PFSK-1 (cell line): ENCODE measurements around the gene KIAA1328.

Source experiments
- FOXP2 ChIP-seq: optimal IDR thresholded peaks from 2 replicates; pipeline ENCODE3; 2011; ENCODE audit warnings: borderline replicate concordance, control low read depth, inconsistent platforms; ENCODE audit not compliant: insufficient read depth; ENCODE audit errors: extremely low read length, extremely low read depth
- POLR2AphosphoS5 ChIP-seq: IDR thresholded peaks from 2 replicates; pipeline ENCODE4 v1.6.1; 2012; ENCODE audit warnings: low read depth, mild to moderate bottlenecking, control low read depth, low read length, moderate library complexity
- SIN3A ChIP-seq: IDR thresholded peaks from 2 replicates; pipeline ENCODE4 v1.6.1; 2012; ENCODE audit warnings: mild to moderate bottlenecking, low read length, moderate library complexity, borderline replicate concordance; ENCODE audit not compliant: insufficient read depth
- TAF1 ChIP-seq: IDR thresholded peaks from 2 replicates; pipeline ENCODE4 v1.6.1; 2012; ENCODE audit warnings: low read length, control low read depth, borderline replicate concordance; ENCODE audit not compliant: insufficient read depth
- TF ChIP-seq, protein P1 (sequence below), 2 experiments: IDR thresholded peaks; 2 replicates each; pipeline versions ENCODE4 v1.6.1 to v1.8.0; 2011 to 2012; ENCODE audit warnings: low read depth in 2 of 2, low read length in 2 of 2, control low read depth in 1 of 2, inconsistent platforms in 1 of 2, mild to moderate bottlenecking in 1 of 2, moderate library complexity in 1 of 2; ENCODE audit not compliant: insufficient read depth in 1 of 2

The KIAA1328 gene

DNA sequence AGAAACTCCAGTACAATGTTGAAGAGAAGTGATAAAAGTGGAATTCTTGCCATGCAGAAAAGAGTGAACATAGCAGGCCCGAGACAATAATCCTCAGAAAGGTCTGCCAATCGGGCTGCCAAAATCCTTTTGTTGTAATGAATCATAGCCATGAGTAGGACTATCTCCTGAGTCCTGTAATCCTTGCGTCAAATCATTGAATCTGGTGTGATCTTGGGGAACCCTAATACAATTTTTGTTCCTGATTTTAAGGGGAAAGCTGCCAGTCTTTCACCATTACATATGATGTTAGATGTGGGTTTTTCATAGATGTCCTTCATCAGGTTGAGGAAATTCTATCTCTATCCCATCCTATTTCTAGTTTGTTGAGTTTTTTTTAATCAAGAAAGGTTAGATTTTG is 2.4 kb upstream of the KIAA1328 start:
- TF ChIP-seq SIN3A: no peak
- TF ChIP-seq, protein P1, sequence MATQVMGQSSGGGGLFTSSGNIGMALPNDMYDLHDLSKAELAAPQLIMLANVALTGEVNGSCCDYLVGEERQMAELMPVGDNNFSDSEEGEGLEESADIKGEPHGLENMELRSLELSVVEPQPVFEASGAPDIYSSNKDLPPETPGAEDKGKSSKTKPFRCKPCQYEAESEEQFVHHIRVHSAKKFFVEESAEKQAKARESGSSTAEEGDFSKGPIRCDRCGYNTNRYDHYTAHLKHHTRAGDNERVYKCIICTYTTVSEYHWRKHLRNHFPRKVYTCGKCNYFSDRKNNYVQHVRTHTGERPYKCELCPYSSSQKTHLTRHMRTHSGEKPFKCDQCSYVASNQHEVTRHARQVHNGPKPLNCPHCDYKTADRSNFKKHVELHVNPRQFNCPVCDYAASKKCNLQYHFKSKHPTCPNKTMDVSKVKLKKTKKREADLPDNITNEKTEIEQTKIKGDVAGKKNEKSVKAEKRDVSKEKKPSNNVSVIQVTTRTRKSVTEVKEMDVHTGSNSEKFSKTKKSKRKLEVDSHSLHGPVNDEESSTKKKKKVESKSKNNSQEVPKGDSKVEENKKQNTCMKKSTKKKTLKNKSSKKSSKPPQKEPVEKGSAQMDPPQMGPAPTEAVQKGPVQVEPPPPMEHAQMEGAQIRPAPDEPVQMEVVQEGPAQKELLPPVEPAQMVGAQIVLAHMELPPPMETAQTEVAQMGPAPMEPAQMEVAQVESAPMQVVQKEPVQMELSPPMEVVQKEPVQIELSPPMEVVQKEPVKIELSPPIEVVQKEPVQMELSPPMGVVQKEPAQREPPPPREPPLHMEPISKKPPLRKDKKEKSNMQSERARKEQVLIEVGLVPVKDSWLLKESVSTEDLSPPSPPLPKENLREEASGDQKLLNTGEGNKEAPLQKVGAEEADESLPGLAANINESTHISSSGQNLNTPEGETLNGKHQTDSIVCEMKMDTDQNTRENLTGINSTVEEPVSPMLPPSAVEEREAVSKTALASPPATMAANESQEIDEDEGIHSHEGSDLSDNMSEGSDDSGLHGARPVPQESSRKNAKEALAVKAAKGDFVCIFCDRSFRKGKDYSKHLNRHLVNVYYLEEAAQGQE (IDR thresholded peaks at IDR 0.05; ENCODE audit: insufficient read depth in 1 of 2, low read depth in 2 of 2, low read length in 2 of 2): no peak
- no peak for TF ChIP-seq TAF1
- no peak for TF ChIP-seq POLR2AphosphoS5
- TF ChIP-seq FOXP2: no peak

DNA sequence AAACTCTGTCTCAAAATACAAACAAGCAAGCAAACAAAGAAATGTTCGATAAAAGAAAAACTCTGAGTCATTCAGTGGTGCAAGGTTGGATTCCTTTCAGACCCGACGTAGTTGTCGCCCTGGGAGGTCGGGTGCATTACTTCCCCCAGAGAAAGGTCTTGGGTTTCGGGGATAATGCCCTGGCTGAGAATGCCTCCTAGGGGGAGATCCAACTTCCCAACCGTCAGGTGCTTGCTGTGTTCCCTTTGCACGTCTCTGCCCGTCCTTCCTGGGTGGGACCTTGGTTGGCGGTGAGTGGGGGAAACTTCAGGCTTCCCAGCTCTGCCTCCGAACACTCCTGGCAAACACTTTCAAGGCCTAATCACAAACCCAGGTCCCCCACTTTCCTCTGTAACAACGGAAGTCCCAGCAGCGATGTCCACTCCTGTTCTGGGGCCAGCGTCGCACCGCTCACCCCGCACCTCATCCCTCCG is 734 bp upstream of the KIAA1328 start:
- TF ChIP-seq, protein P1 (IDR thresholded peaks at IDR 0.05; ENCODE audit: insufficient read depth in 1 of 2, low read depth in 2 of 2, low read length in 2 of 2): no peak
- TF ChIP-seq FOXP2: no peak
- no peak for TF ChIP-seq SIN3A
- TF ChIP-seq POLR2AphosphoS5: no peak
- no peak for TF ChIP-seq TAF1

DNA sequence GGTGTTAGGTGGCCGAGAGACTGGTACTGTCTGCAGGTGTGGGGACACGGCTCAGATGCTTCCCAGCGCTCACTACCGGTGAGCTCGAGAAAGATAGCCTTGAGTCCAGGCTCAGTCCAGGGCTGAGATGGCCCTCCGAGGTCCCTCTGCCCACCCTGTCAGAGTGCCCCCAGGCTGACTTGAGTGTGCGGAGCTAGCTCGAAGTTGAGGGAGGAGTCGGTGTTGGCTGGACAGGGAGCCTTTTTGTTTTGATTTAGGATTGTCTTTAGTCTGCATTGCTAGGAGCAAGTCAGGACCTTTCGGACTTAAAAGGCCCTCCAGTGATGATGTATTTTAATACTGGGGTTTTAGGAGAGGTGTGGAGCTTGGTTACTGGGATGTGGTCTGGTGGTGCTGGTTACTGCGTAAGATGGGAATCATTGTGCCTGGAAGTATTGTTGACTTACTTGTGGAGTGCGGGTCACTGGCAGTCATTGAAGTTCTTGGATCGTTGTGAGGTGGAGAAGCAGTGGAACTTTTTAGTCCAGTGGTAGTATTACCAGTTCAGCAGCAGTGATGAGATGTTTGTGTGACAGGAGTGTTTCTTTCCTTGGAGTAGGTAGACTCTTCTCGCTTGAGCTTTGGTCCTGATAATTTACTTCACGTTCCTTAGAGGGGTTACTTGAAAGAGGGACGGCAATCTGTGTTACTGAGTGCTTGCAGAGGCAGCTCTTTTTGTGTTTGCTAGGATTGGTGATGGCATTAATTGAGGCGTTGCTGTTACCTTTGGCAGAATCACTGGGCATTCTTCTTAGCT is 633 bp downstream of the KIAA1328 start:
- TF ChIP-seq TAF1 (no peak), FOXP2 (no peak), SIN3A (no peak), POLR2AphosphoS5 (no peak)
- TF ChIP-seq, protein P1 (IDR thresholded peaks at IDR 0.05; ENCODE audit: insufficient read depth in 1 of 2, low read depth in 2 of 2, low read length in 2 of 2): no peak

DNA sequence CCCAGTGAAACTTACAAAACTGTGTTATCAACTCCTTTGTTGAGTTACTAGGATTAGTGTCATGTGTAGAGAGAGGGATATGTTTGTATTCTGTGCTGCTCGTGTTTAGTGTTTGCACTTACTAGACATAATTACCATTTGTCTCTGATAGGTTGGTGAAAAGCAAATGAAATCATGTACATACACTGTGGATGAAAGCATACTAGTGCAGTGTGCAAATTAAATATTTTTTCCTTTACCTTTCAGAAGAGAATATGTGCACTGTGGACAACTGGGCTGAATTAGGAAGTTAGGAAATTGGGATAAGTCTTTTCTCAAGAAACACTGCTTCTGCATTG is 1.2 kb downstream of the KIAA1328 start:
- TF ChIP-seq POLR2AphosphoS5 (no peak), SIN3A (no peak), FOXP2 (no peak), TAF1 (no peak)
- TF ChIP-seq, protein P1 (IDR thresholded peaks at IDR 0.05; ENCODE audit: insufficient read depth in 1 of 2, low read depth in 2 of 2, low read length in 2 of 2): no peak
